Iris pigment epithelial cell (primary cell): Measurements from ENCODE around the gene PLEKHB1.

Experiments used
- DNase-seq: peaks from one replicate; pipeline ENCODE4 v3.0.0-alpha.2; 2011; ENCODE audit warnings: low read depth

PLEKHB1 gene, protein sequence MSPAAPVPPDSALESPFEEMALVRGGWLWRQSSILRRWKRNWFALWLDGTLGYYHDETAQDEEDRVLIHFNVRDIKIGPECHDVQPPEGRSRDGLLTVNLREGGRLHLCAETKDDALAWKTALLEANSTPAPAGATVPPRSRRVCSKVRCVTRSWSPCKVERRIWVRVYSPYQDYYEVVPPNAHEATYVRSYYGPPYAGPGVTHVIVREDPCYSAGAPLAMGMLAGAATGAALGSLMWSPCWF

DNA sequence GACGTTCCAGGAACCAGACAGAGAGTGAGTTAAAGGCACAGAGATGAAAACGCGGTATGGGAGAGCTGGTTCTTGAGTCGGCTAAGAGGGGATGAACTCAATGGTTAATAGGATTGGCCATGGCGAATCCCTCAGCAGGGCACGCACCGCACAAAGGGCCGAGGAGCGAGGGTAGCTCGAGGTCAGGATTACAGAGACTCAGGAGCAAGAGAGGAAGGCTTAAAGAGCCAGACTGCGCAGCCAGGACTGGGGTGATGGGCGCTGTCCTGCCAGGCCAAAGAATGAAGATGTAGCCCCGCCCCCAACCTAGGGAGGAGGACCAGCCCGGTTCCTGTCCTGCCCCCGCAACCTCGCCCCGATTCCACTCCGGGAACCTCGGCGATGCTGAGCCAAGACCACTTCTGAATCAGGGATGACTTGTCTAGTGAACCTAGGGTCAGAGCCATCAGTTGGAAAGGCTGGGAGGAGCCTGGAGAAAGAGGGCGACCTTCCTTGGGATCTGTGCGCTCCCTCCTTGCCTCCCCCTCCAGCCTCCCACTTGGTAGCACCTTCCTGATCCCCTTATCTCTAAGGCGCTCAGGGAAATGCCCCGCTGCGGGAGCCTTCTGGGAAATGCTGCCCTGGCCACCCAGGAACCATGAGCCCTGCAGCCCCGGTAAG, at the start of gene PLEKHB1:
TSS of gene PLEKHB1 (plus strand) at position 610 of the 660 bp plus-strand sequence. CDS start at position 638, 28 bp downstream.
- no peak for DNase-seq

DNA sequence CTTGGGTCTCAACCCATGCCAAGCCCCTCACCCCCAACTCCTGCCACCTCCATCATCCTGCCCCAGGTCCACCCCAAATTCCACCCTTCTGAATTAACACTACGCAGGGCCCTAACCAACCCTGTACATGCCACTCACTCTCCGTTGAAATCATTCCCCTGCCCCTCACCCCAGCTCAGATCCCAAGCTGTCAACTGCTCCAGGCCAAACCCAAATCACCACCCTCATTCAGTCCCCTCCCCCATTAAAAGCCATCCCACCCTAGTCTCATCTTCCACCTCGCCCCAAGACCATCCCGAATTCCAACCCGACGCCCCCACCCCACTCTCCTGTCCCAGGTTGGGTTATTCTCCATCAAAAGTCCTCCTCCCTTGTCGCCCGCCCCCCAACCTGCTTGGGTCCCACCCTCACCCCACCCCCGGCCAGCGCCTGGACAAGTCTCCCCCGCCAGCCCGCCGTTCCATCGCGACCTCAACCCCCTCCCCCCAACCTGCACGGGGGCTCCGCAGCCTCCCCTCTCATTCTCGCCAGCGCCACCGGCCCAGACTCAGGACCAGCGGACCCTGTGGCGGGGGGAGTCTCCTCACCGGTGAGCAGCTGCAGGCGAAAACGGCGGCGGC, 48.9 kb upstream of the PLEKHB1 start:
- no peak for DNase-seq

DNA sequence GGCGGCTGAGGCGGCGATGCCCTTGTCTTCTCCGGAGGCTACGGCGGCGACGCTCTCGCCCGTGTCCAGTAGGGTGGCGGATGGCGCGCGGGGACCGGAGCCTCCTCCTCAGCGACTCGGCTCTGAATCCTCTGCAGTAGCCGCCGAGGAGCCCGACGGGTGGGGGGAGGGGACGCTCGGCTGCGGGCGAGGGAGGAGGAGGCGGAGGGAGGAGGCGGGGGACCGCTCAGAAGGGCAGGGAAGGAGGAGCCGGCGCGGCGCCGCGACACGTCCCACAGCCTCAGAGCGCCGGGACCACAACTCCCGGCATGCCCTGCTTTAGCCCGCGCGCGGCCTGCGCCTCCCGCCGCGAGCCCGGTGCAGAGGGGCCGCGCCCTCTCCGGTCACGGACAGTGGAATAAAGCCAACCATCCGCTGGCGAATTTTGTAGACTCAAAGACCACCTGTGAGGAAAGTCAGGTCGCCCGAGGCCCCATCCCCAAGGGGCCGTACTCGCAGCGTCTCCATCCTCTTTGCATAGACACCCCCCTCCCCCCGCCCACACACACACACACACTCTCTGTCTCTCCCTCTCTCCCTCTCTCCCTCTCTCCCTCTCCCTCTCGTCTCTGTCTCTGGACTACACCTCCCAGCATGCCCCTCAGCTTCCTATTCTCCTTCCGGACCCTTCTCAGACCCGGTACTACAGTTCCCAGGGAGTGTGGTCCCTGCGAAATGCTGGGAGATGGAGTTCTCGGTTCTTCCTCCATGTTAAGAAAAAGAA, 48.2 kb upstream of the PLEKHB1 start, which contains the start of gene FAM168A:
TSS of gene FAM168A (minus strand) at position 157 of the 763 bp plus-strand sequence. CDS start 129,638 bp downstream, outside the sequence.
- peak; percentile 98 for DNase-seq

DNA sequence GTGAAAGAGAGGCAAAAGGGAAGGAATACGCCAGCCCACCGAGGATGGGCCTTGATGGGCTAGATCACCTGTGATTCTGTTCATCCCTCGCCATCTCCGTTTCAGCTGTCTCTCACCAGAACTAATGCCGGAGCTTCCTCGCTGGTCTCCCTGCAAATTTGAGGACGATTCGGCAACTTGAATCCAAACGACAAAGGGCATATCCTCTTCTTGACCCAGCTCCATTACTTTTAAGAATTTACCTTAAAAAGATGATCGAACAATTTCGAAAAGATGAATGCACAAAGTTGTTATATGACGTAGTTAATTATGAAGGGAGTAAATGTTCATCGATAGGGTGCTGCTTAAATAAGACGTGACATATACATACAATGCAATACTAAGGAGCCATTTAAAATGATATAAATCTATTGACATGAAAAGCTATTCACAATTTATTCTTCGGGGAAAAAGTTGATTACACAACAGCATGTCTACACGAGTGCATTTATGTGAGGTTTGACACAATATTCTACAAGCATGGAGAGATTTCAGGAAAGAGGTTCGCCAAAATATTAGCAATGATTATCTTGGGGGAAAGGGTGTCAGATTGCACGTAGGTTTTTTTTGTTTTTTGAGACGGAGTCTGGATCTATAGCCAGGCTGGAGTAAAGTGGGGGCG, 47.5 kb upstream of the PLEKHB1 start:
- DNase-seq: no peak

DNA sequence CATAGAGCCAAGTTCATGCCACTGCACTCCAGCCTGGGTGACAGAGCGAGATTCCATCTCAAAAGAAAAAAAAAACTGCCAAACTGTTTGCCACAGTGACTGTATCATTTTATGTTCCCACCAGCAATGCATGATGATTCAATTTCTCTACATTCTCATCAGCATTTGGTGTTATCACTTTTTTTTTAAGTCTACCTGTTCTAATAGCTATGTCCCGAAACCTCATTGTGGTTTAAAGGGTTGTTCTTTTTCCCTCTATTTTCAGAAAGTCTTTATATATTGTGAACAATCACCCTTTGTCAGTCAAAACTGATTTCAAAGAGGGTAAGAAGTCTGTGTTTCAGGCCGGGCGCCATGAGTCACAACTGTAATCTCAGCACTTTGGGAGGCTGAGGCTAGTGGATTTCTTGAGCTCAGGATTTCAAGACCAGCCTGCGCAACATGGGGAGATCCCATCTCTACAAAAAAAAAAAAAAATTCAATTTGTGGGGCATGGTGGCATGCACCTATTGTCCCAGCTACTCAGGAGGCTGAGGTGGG, 33.7 kb upstream of the PLEKHB1 start:
- peak; percentile 5 for DNase-seq

DNA sequence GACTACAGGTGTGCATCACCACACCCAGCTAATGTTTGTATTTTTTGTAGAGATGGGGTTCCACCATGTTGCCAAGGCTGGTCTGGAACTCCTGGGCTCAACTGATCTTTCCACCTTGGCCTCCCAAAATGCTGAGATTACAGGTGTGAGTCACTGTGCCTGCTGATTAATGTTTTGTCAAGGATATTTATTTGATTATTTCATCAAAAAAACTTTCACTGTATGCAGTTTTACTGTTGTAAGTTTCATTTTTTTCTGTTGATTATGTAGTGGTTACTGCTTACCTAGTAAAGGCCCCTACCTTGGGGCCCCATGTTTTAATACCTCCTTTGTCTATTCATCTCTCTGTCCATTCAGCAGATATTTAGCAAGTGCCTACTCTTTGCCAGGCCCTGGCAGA, 31.8 kb upstream of the PLEKHB1 start:
- DNase-seq: no peak

DNA sequence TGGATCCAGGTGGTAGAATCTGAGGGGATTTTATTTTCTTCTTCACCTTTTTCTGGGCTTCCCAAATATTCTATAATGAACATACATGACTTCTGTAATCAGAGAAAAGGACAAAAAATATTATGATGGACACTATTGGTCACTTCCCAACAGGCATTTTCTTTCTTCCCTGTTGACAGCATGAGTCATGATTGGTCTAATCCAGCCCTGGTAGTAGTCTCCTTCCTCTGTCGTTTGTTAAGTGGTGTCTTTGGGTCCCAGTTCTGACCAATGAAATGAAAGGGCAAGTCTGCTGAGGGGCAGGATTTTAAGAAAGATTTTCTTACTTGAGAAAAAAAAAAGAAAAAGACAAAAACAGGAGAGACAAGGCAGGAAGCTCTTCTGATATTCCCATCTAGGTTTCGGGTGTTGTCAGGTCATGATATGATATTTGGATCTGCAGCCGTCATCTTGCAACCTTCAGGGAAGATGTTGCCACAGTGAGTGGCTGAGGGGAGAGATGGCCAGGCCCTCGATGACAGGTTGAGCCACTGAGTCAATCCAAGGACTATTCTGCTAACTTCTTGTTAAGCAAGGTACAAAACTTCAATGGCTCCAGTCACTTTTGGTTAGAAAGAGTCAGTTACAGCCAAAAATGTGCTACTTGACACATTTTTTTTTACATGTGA, 23.3 kb upstream of the PLEKHB1 start:
- DNase-seq: no peak

DNA sequence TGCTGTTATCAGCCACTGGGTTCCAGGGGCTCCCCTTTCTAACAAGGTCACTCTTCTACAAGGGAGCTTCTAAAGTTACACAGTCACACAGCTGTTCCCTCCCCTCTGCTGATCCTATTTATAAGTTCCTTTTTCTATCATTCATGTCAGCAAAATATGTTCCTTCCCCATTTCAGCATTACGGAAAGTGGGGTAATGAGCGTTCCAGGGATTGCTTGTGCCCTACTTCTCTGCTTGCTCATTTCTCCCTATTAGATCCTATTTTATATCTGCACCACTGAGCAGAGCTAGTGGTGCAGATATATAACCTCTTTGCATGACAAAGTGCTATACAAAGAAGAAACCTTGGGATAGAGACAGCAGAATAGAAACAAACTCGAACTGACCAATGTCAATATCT, 22.7 kb upstream of the PLEKHB1 start:
- no peak for DNase-seq

DNA sequence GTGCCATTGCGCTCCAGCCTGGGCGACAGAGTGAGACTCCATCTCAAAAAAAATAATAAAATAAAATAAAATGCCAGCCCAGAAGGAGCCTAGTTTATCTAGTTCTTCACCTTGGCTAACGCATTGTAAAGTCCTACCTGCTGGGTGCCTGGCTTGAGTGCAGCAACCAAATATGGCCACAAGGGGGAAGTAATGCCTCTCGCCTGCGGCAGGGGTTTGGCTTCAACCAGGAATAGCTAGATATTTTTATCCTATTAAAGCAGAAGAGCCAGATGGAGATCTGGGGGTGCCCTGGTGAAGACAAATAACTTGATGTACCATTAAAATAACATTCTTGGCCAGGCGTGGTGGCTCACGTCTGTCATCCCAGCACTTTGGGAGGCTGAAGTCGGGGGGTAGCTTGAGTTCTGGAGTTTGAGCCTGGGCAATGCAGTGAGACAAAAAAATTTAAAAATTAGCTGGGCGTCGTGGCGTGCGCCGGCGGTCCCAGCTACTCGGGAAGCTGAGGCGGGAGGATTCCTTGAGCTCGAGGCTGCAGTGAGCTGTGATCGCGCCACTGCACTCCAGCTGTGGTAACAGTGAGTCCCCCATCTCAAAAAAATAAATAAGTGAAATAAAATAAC, 20.6 kb upstream of the PLEKHB1 start:
- peak; percentile 64 for DNase-seq

DNA sequence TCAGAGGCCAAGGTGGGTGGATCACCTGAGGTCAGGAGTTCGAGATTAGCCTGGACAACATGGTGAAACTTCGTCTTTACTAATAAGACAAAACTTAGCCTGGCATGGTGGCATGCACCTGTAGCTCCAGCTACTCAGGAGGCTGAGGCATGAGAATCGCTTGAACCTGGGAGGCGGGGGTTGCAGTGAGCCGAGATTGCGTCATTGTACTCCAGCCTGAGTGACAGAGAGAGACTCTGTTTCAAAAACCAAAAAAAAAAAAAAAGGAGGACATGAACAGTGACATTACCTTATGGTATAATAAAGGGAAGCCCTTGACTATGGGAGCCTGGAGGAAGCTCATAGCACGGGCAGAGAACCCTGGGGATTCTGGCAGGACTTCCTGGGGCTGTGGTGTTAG, 16.5 kb upstream of the PLEKHB1 start:
- no peak for DNase-seq

DNA sequence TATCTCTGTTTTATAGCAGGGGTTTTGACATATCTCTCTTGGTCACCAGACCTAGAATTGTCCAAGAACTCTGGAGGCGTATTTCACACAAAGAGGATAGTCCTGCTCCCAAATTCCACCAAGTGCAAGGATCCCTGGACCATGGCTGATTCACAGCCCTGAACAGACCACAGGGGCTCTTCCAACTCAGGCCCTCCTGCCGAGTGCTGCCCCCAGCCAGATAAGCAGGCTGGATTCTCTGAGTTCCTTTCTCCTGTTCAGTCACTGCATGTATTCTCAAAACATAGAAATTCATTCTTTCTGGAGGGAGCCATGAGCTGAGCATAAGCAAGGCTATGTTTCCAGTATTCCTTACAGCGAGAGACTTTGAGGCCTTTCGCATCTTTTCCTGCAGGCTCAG, 13.4 kb upstream of the PLEKHB1 start:
- DNase-seq: no peak

DNA sequence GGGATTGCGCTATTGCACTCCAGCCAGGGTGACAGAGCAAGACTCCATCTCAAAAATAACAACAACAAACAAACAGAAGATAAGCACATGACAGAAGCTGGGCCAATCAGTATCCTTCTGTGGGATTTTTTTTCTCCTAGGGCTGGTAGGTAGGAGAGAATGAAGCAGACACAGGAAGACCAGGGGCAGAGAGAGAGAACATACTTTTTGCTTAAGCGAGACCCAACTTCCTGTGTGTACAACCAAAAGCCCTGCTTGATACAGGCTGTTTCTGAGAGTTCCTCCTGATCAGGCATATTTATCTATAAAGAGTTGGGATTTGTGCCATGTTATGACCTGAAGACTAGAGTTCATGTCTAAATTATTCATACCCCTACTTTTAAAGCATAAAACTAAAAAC, 12.4 kb upstream of the PLEKHB1 start:
- DNase-seq: no peak

DNA sequence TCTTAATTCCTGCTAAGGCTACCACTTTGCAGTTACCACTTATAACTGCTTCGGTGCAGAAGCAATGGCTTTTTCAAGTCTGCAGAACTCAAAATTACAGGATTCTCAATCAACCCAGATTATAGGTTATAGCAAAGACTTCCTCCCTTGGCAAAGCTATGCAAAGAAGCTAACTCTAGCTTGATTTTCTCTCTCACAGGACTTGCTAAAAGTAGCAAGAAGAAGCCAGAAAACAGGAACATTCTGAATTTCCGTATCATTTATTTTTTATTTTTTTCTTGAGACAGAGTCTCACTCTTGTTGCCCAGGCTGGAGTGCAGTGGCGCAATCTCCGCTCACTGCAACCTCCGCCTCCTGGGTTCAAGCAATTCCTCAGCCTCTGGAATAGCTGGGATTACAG, 10.7 kb upstream of the PLEKHB1 start:
- no peak for DNase-seq

DNA sequence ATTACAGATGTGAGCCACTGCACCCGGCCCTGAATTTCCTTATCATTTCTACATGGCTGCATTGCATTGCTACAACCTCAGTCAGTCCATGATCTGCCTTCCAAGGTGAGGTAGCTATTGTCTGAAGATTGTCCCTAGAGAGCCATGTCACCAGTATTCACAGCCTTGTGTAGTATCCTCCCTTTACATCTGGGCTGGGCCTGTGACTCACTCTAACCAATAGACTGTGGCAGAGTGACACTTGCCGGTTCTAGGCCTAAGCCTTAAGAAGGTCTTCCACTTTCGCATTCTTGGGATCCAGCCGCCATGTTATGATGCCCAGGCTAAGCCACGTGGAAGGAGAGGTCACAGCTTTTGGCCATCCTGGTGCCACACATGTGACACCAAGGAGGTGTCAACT, 10.1 kb upstream of the PLEKHB1 start:
- no peak for DNase-seq

DNA sequence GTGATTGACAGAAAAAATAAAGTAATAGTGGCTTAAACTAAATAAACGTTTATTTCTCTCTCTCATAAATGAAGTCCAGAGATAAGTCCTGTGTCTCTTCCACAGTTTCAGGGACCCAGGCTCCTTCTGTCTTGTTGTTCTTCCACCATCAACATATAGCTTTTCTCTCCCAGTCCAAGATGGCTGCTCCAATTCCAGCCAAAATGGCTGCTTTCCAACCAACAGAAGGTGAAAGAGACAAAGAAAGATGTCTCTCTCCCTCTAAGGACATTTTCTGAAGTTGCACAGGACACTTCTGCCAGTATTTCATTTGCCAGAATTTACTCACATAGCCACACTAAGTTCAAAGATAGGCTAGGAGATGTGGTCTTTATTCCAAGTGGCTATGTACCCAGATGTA, 9.4 kb upstream of the PLEKHB1 start:
- no peak for DNase-seq

DNA sequence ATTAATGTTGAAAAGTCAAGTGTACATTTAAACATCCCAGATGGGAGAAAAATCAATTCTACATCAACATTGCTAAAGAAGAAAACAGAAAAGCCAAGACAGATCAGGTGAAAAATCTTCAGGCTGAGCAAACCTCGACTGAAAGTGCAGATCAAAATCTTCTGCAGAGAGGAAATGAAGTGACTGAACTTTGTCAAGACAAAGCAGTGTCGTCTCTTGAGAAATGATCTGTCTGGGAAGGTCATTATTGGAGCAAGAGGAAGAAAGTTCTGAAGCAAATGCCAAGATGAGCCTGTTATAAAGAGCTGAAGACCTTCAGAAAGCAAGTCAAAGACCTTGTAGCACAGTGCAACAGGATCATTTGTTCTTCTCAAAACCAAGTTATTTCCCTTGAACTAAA, 5.8 kb upstream of the PLEKHB1 start:
- no peak for DNase-seq

DNA sequence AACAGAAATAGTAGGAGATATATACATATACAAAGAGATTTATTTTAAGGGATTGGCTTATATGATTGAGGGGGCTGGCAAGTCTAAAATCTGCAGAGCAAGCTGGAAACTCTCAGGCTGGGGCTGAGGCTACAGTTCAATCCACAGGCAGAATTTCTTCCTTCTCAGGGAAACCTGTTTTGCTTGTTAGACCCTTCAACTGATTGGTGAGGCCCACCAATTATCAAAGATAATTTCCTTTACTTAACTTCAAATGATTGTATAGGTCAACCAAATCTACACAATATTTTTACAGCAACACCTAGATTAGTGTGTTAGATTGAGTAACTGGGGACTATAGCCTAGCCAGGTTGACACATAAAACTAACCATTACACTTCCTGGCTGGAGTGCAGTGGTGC, 4.7 kb upstream of the PLEKHB1 start:
- DNase-seq: no peak

DNA sequence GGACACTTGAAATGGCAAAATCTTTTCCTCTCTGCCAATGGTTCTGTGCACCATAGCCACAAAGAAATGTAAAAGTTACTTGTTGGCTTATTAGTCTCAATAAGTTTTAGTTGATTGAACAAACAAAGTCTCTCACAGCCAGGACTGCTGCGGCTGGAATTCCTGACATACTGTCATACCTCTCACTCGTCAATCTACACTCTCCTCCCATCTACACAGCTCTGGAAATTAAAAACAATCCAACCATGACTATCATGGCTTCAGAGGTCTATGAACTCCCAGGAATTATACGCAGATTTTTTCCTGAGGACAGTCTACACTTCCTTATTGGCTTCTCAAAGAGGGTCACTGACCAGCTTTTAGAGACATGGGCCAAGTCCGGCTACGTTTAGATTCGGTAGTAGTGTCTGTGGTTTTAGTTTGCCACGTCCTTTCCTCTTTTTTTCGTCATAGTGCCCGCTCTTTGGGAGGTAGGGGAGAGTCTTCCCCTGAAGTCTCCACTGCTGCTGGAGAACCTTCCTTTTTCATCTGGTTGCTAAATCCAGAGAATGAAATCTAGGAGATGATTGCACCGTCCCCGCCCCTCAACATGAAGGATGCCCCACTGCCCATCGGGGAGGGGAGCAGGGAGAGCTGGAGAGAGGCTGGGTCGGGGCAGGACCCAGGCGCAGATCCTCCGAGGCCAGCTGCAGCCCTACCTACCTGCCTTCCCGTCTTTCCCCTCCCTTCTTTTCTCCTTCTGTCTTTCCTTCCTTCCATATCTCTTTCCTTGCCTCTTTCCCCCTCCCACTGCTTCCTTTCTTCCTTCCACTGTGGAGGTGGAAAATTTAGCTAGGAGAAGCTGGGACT, 1.0 kb upstream of the PLEKHB1 start:
- DNase-seq: no peak

DNA sequence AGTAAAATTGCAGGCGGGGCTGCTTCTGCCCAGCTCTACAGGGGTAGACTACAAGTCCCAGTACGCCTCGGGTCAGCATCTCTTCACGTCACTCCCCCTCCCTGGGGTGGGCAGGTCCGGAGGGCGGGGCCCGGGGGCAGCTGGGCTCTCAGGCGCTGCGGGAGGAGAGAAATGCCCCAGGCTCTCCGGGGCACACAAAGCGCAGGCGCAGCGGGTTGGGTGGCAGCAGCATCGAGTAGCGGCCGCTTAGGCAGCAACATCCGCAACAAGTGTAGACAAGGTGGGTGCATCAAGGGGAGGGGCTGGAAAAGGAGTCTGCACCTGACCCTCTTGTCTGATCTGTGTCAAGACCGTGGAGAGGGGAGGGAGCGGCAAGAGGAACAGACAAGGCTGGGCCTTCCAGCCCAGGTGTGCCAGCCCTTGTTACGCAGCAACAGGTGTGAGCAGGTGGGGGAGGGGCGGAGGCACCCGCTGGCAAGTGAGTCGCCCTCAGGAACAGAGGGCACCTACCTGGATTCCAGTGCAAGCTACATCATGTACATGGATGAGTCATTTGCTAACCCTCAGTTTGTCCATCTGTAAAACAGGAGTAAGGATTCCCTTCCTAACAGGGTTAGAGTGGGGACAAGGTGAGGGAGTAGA, 1.2 kb downstream of the PLEKHB1 start:
- DNase-seq: peak; percentile 81
